Left lobe of liver (tissue), 2 donors: Measurements from ENCODE around the gene TCF7. TPM values are rescaled to one million over a fixed set of nuclear protein-coding genes. Genes with fewer than 3 reads are reported as not detected.

Experiments used
- ATAC-seq: fragments of 200-7000 bp; cut with Tn5 transposase; one replicate; pipeline ENCODE4 v1.9.1; 2020; ENCODE audit warnings: mild to moderate bottlenecking, moderate library complexity
- DNase-seq: peaks from one replicate; pipeline ENCODE4 v3.0.0-alpha.2; 2020; ENCODE audit warnings: low spot score
- total RNA-seq: library from RNA; stranded (reverse); gene quantifications from one replicate; pipeline ENCODE4 v1.2.1, GENCODE V29; 2021
- donor health status: DM: no; HTN: no; CAD: no; lungs with moderate emphysema.
- donor health status: DM: no; HTN: yes; CAD: no.

Gene TCF7
- total RNA-seq: 3.1 TPM

- peak; percentile 93 for ATAC-seq
Measured at GRCh38 chr5:134113902-134114875, at the start of gene TCF7. Gene TCF7, plus strand, starts transcription at chr5:134114681. Its CDS starts 226 bp downstream, at chr5:134114907.

GRCh38 chr5:134069553-134069952 lies 44.9 kb upstream of the TCF7 start:
- DNase-seq: no peak
- ATAC-seq: no peak

More at GRCh38 chr5:134113902-134114875, at the start of gene TCF7:
- peak; percentile 87 for DNase-seq

- ATAC-seq (peak; percentile 37), DNase-seq (no peak)
Measured at GRCh38 chr5:134070725-134071613, 43.5 kb upstream of the TCF7 start.

GRCh38 chr5:134071614-134072207 lies 42.8 kb upstream of the TCF7 start:
- no peak for DNase-seq
- no peak for ATAC-seq

GRCh38 chr5:134072471-134073210 lies 41.8 kb upstream of the TCF7 start:
- ATAC-seq: no peak
- DNase-seq: no peak

- ATAC-seq (no peak), DNase-seq (no peak)
Measured at GRCh38 chr5:134073404-134073803, 41.1 kb upstream of the TCF7 start.

GRCh38 chr5:134075102-134075501 lies 39.4 kb upstream of the TCF7 start:
- no peak for ATAC-seq
- DNase-seq: no peak

- ATAC-seq (no peak), DNase-seq (no peak)
Measured at GRCh38 chr5:134077926-134078580, 36.4 kb upstream of the TCF7 start.

GRCh38 chr5:134079748-134080581 lies 34.5 kb upstream of the TCF7 start:
- no peak for DNase-seq
- no peak for ATAC-seq

GRCh38 chr5:134082264-134082992 lies 32.1 kb upstream of the TCF7 start:
- ATAC-seq (no peak), DNase-seq (no peak)

- no peak for ATAC-seq
Measured at GRCh38 chr5:134083517-134083916, 31.0 kb upstream of the TCF7 start.

GRCh38 chr5:134084022-134084565 lies 30.4 kb upstream of the TCF7 start:
- DNase-seq (no peak), ATAC-seq (no peak)

More at GRCh38 chr5:134083517-134083916, 31.0 kb upstream of the TCF7 start:
- no peak for DNase-seq

GRCh38 chr5:134084570-134084969 lies 29.9 kb upstream of the TCF7 start:
- no peak for ATAC-seq

GRCh38 chr5:134085411-134085810 lies 29.1 kb upstream of the TCF7 start:
- ATAC-seq: no peak
- DNase-seq: no peak

More at GRCh38 chr5:134084570-134084969, 29.9 kb upstream of the TCF7 start:
- no peak for DNase-seq

- ATAC-seq: no peak
- no peak for DNase-seq
Measured at GRCh38 chr5:134086225-134086942, 28.1 kb upstream of the TCF7 start.

- no peak for ATAC-seq
- no peak for DNase-seq
Measured at GRCh38 chr5:134086943-134087305, 27.6 kb upstream of the TCF7 start.

GRCh38 chr5:134088291-134088690 lies 26.2 kb upstream of the TCF7 start:
- DNase-seq (no peak), ATAC-seq (no peak)
